HG03565 (cell line): ENCODE data around the gene FASN.

Experiments
- ATAC-seq: cut with Tn5 transposase; IDR thresholded peaks from one replicate; pipeline ENCODE4 v1.9.1; 2021; ENCODE audit warnings: mild to moderate bottlenecking, moderate library complexity; ENCODE audit not compliant: unreplicated experiment

FASN gene

GRCh38 chr17:82118168-82118814 is 20.3 kb upstream of the FASN start:
- ATAC-seq = no peak

- ATAC-seq = no peak
Measured at GRCh38 chr17:82117139-82118090, 19.4 kb upstream of the FASN start.

GRCh38 chr17:82116246-82116645 is 18.2 kb upstream of the FASN start:
- no peak for ATAC-seq

- ATAC-seq = no peak
Measured at GRCh38 chr17:82114872-82115271, 16.8 kb upstream of the FASN start.

- no peak for ATAC-seq
Measured at GRCh38 chr17:82114447-82114846, 16.4 kb upstream of the FASN start.

DNA sequence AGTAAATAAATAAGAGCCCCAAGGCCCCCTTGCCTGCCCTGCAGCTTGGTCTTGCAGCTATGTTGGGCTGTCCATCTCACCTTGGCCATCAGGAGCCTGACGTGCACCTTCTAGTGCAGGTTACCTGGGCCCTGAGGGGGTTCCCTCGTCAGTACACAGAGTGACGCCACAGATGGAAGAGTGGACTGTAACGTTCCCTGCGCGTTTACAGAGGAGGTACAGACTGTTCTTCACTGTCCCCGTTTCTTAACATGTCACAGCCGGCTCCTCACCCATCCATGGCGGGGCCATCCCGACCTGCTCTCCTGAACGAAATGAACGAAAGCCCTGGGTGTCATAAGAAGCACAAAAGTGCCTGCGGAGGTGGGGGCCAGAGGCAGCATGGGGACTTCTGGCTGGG is 15.9 kb upstream of the FASN start:
- ATAC-seq = no peak

DNA sequence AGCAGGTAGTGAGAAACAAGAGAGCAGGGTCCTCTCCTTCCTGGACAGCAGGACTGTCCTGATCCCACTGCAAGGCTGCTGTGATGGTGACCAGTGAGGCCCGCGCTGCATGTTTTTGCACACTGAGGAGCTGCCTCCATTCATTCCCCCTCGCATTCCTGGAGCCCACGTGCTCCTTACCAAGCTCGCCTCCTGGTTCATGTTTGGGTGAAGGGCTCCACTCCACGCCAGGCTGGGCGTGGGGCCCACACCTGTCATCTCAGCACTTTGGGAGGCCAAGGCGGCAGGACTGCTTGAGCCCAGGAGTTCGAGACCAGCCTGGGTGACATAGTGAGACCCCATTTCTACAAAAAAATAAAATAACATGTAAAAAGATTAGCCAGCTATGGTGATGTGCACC is 15.4 kb upstream of the FASN start:
- no peak for ATAC-seq

DNA sequence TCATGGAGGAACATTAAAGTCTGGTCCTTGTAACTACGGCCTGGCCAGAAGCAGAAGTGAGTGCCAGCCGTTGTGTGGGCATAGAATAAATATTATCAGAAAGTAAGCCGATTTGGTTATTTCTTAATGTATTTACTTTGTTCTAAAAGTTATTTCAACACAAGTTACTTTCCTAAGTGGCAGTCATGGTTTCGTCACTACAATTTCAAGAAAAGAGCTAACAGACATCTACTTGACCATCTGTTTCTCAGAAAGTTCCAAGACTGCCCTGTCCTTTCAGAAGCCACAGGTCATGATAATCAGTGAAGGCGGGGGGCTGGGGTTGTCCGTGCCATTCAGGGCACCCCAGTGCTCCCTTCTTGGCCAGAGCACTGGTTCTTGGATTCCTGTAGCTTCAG is 14.9 kb upstream of the FASN start:
- no peak for ATAC-seq

GRCh38 chr17:82112181-82112913 is 14.3 kb upstream of the FASN start:
- no peak for ATAC-seq

- no peak for ATAC-seq
Measured at GRCh38 chr17:82110298-82110697, 12.3 kb upstream of the FASN start.

- ATAC-seq = no peak
Measured at GRCh38 chr17:82108961-82109475, 11.0 kb upstream of the FASN start.

GRCh38 chr17:82108496-82108945 is 10.5 kb upstream of the FASN start:
- ATAC-seq = no peak

GRCh38 chr17:82108038-82108437 is 10.0 kb upstream of the FASN start:
- no peak for ATAC-seq

GRCh38 chr17:82107341-82107860 is 9.4 kb upstream of the FASN start:
- no peak for ATAC-seq

DNA sequence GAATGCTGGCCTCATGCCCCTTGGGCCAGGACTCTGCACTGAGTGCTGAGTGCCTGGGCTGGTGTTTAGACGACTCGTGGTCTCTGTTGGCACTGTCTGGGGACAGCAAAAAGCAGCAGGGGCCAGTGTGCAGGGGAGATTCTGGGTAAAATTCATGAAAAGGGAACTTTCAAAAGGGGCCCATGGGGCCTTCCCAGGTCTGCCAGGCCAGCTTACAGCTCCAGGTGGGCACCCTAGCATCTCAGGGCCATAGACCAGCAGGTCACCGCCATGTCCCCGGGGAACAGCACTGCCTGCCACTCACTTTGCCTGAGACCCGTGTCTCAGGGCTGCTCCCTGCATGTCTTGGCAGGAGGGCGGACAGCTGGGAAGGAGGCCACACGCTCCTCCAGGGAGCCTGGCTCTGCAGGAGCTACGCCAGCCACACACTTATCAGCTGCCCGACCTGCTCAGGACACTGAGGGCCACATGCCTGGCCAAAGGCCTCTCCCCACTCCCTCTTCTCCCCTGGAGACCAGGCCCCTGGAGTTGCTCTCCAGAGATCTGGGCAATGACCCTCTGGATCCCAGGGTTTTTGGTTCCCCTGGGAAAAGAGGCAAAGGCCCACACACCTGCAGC is 8.8 kb upstream of the FASN start:
- no peak for ATAC-seq

GRCh38 chr17:82105882-82106687 is 8.0 kb upstream of the FASN start:
- ATAC-seq = peak; percentile 46

- no peak for ATAC-seq
Measured at GRCh38 chr17:82105417-82105881, 7.4 kb upstream of the FASN start.

DNA sequence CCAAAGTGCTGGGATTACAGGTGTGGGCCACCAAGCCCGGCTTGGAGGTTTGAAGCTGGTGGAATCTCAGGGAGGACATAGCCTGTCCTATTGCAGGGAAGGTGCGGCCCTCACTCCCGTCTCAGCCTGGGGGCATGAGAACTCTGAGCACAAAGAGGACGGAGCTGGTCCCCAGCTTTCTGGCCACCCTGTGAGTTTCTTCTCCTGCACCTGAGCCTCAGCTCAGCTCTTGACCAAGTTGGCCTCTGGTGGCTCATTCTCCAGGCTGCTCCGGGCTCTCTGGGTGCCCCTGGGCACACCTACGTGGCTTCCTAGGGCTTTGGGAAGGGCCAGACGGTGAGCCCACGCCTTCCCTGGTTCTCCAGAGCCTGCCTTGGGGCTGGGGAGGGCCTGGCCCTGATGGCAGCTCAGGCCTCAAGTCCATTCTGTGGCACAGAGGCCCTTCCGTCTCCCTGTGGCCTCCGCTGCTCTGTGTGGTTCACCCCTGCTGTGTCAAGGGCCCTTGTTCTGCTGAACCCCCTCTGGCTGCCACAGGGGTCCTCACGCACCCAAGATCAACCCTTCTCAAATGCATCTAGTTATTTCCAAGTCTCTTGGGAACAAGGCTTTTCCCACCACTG is 6.9 kb upstream of the FASN start:
- ATAC-seq = no peak
